ENCODE measurements around the gene UMODL1. TPM values are rescaled to one million over a fixed set of nuclear protein-coding genes. Genes with fewer than 3 reads are reported as not detected.

Gene UMODL1
- total RNA-seq, 1 donor from 2014 or later = not detected

GRCh38 chr21:42097860-42098454 is 26.8 kb downstream of the UMODL1 start:
- Mint-ChIP-seq H3K27ac (no peak overlapping the region), H3K36me3 (peaks cover 4% of the 10 kb centered on the region), H3K9me3 (peaks cover 11% of the 10 kb centered on the region), H3K4me1 (peaks cover 14% of the 10 kb centered on the region), H3K27me3 (ENCODE audit: insufficient read depth, low read depth) (peaks cover 8% of the 10 kb centered on the region), H3K4me3 (no peak overlapping the region)
- H3K36me3 ChIP-seq = no peaks in the 10 kb centered on the region
- no peak overlapping the region for H3K4me2 ChIP-seq
- no peaks in the 10 kb centered on the region for H3K4me1 ChIP-seq
- H3F3A ChIP-seq (ENCODE audit: low read depth) = no peaks in the 10 kb centered on the region
- H2AFZ ChIP-seq (replicated peaks) = no peak overlapping the region
- no peaks in the 10 kb centered on the region for H4K20me1 ChIP-seq (ENCODE audit: low read depth)
- peaks cover 4% of the 10 kb centered on the region for H3K9me3 ChIP-seq (ENCODE audit: low read depth)
- no peak overlapping the region for H3K27ac ChIP-seq
- H3K4me3 ChIP-seq = no peak overlapping the region
- no peak overlapping the region for H3K9ac ChIP-seq
- H3K27me3 ChIP-seq = no peaks in the 10 kb centered on the region
- no peak for TF ChIP-seq EZH2phosphoT487 (IDR thresholded peaks at IDR 0.05)
- H3K79me2 ChIP-seq (ENCODE audit: low read depth) = no peaks in the 10 kb centered on the region
- no peak for DNase-seq (ENCODE audit: low spot score)

GRCh38 chr21:42098957-42099505 is 27.9 kb downstream of the UMODL1 start:
- TF ChIP-seq EZH2phosphoT487 (IDR thresholded peaks at IDR 0.05) (no peak), EZH2 (IDR thresholded peaks at IDR 0.05) (no peak), CTCF (IDR thresholded peaks at IDR 0.05) (no peak)
- Histone ChIP-seq H3K27me3 (no peaks in the 10 kb centered on the region), H3K4me2 (no peak overlapping the region), H3K27ac (no peak overlapping the region), H3K36me3 (no peaks in the 10 kb centered on the region), H3K4me1 (no peaks in the 10 kb centered on the region), H4K20me1 (ENCODE audit: low read depth) (no peaks in the 10 kb centered on the region), H3K9me3 (ENCODE audit: low read depth) (peaks cover 4% of the 10 kb centered on the region), H3K9ac (no peak overlapping the region), H3K4me3 (no peak overlapping the region), H2AFZ (replicated peaks) (no peak overlapping the region), H3K79me2 (ENCODE audit: low read depth) (no peaks in the 10 kb centered on the region), H3F3A (ENCODE audit: low read depth) (no peaks in the 10 kb centered on the region)
- no peak for DNase-seq (ENCODE audit: low spot score)
- Mint-ChIP-seq H3K27me3 (ENCODE audit: insufficient read depth, low read depth) (peaks cover 5% of the 10 kb centered on the region), H3K9me3 (peaks cover 9% of the 10 kb centered on the region), H3K4me3 (no peak overlapping the region), H3K27ac (no peak overlapping the region), H3K4me1 (peaks cover 14% of the 10 kb centered on the region), H3K36me3 (peaks cover 4% of the 10 kb centered on the region)

GRCh38 chr21:42101246-42101645 is 30.1 kb downstream of the UMODL1 start:
- no peak overlapping the region for H3K27ac Mint-ChIP-seq
- TF ChIP-seq EZH2 (IDR thresholded peaks at IDR 0.05) (no peak), EZH2phosphoT487 (IDR thresholded peaks at IDR 0.05) (no peak), CTCF (IDR thresholded peaks at IDR 0.05) (no peak)
- no peaks in the 10 kb centered on the region for H3K9me3 ChIP-seq (ENCODE audit: low read depth)
- no peak overlapping the region for H3K4me3 Mint-ChIP-seq
- H4K20me1 ChIP-seq (ENCODE audit: low read depth) = no peaks in the 10 kb centered on the region
- no peaks in the 10 kb centered on the region for H3K36me3 ChIP-seq
- H2AFZ ChIP-seq (replicated peaks) = no peak overlapping the region
- H3K36me3 Mint-ChIP-seq = no peaks in the 10 kb centered on the region
- peaks cover 5% of the 10 kb centered on the region for H3K27me3 Mint-ChIP-seq (ENCODE audit: insufficient read depth, low read depth)
- no peaks in the 10 kb centered on the region for H3K4me1 ChIP-seq
- H3K4me3 ChIP-seq = no peak overlapping the region
- no peak overlapping the region for H3K9ac ChIP-seq
- H3K4me1 Mint-ChIP-seq = peaks cover 14% of the 10 kb centered on the region
- no peak overlapping the region for H3K27ac ChIP-seq
- H3K9me3 Mint-ChIP-seq = no peaks in the 10 kb centered on the region
- no peak overlapping the region for H3K4me2 ChIP-seq
- no peaks in the 10 kb centered on the region for H3K27me3 ChIP-seq
- H3K79me2 ChIP-seq (ENCODE audit: low read depth) = no peaks in the 10 kb centered on the region
- H3F3A ChIP-seq (ENCODE audit: low read depth) = no peaks in the 10 kb centered on the region
- no peak for DNase-seq (ENCODE audit: low spot score)

- H3K79me2 ChIP-seq (ENCODE audit: low read depth) = no peaks in the 10 kb centered on the region
- H3K27ac Mint-ChIP-seq = no peak overlapping the region
- no peak overlapping the region for H3K4me3 ChIP-seq
- no peak overlapping the region for H2AFZ ChIP-seq (replicated peaks)
- no peak for TF ChIP-seq EZH2phosphoT487 (IDR thresholded peaks at IDR 0.05)
- no peak for TF ChIP-seq EZH2 (IDR thresholded peaks at IDR 0.05)
- TF ChIP-seq CTCF (IDR thresholded peaks at IDR 0.05) = no peak
- H3K9me3 ChIP-seq (ENCODE audit: low read depth) = no peaks in the 10 kb centered on the region
- no peaks in the 10 kb centered on the region for H3K4me1 ChIP-seq
- peaks cover 7% of the 10 kb centered on the region for H3K27me3 Mint-ChIP-seq (ENCODE audit: insufficient read depth, low read depth)
- no peak for DNase-seq (ENCODE audit: low spot score)
- H3K36me3 ChIP-seq = no peaks in the 10 kb centered on the region
- no peaks in the 10 kb centered on the region for H4K20me1 ChIP-seq (ENCODE audit: low read depth)
- H3K9me3 Mint-ChIP-seq = no peaks in the 10 kb centered on the region
- no peak overlapping the region for H3K9ac ChIP-seq
- no peaks in the 10 kb centered on the region for H3K27me3 ChIP-seq
- H3K4me3 Mint-ChIP-seq = no peak overlapping the region
- H3K36me3 Mint-ChIP-seq = no peaks in the 10 kb centered on the region
- H3K27ac ChIP-seq = no peak overlapping the region
- no peak overlapping the region for H3K4me2 ChIP-seq
- peaks cover 16% of the 10 kb centered on the region for H3K4me1 Mint-ChIP-seq
- no peaks in the 10 kb centered on the region for H3F3A ChIP-seq (ENCODE audit: low read depth)
These were observed 31.0 kb downstream of the UMODL1 start for GRCh38 chr21:42102076-42102475.
